ENCODE measurements around the gene KHDC3L.

The KHDC3L gene

GRCh38 chr6:73362358-73362757, at the start of gene KHDC3L:
Gene KHDC3L (plus strand): TSS chr6:73362658. CDS start chr6:73362730, 72 bp downstream.
- no peak within 1 kb of the TSS for H3K4me3 Mint-ChIP-seq
- ATAC-seq (ENCODE audit: low read depth) = no peak
- H3K4me1 Mint-ChIP-seq = no peaks in the 10 kb centered on the region
- H3K27ac Mint-ChIP-seq = no peak within 1 kb of the TSS
- no peaks in the 10 kb centered on the region for H3K36me3 Mint-ChIP-seq
- DNase-seq (ENCODE audit: low spot score in 2 of 2) = no peak
- peaks cover 8% of the 10 kb centered on the region for H3K27me3 Mint-ChIP-seq
- H3K9me3 Mint-ChIP-seq = no peaks in the 10 kb centered on the region

GRCh38 chr6:73314577-73315492, 47.6 kb upstream of the KHDC3L start:
- ATAC-seq (ENCODE audit: low read depth) (no peak), DNase-seq (ENCODE audit: low spot score in 2 of 2) (peak in 1 of 2 donors; percentile 14)
- H3K27ac Mint-ChIP-seq = no peak overlapping the region
- peaks cover 3% of the 10 kb centered on the region for H3K36me3 Mint-ChIP-seq
- H3K27me3 Mint-ChIP-seq = peaks cover 19% of the 10 kb centered on the region
- peaks cover 3% of the 10 kb centered on the region for H3K4me1 Mint-ChIP-seq
- H3K4me3 Mint-ChIP-seq = peak overlapping the region; percentile 29
- peaks cover 3% of the 10 kb centered on the region for H3K9me3 Mint-ChIP-seq

- no peaks in the 10 kb centered on the region for H3K4me1 Mint-ChIP-seq
- H3K9me3 Mint-ChIP-seq = no peaks in the 10 kb centered on the region
- ATAC-seq (ENCODE audit: low read depth) (no peak), DNase-seq (ENCODE audit: low spot score in 2 of 2) (no peak)
- no peak overlapping the region for H3K4me3 Mint-ChIP-seq
- peaks cover 2% of the 10 kb centered on the region for H3K27me3 Mint-ChIP-seq
- no peaks in the 10 kb centered on the region for H3K36me3 Mint-ChIP-seq
- H3K27ac Mint-ChIP-seq = no peak overlapping the region
Measured at GRCh38 chr6:73323323-73323722, 39.1 kb upstream of the KHDC3L start.

- DNase-seq (ENCODE audit: low spot score in 2 of 2) (no peak), ATAC-seq (ENCODE audit: low read depth) (no peak)
- no peaks in the 10 kb centered on the region for H3K4me1 Mint-ChIP-seq
- no peak overlapping the region for H3K4me3 Mint-ChIP-seq
- H3K27ac Mint-ChIP-seq = no peak overlapping the region
- H3K27me3 Mint-ChIP-seq = peaks cover 8% of the 10 kb centered on the region
- H3K9me3 Mint-ChIP-seq = no peaks in the 10 kb centered on the region
- H3K36me3 Mint-ChIP-seq = no peaks in the 10 kb centered on the region
Measured at GRCh38 chr6:73325656-73326055, 36.8 kb upstream of the KHDC3L start.

GRCh38 chr6:73328790-73329189, 33.7 kb upstream of the KHDC3L start:
- no peaks in the 10 kb centered on the region for H3K4me1 Mint-ChIP-seq
- peaks cover 8% of the 10 kb centered on the region for H3K27me3 Mint-ChIP-seq

GRCh38 chr6:73329201-73329600, 33.3 kb upstream of the KHDC3L start:
- no peak overlapping the region for H3K4me3 Mint-ChIP-seq
- H3K27me3 Mint-ChIP-seq = peaks cover 8% of the 10 kb centered on the region
- no peak for DNase-seq (ENCODE audit: low spot score in 2 of 2)
- no peaks in the 10 kb centered on the region for H3K9me3 Mint-ChIP-seq
- no peaks in the 10 kb centered on the region for H3K4me1 Mint-ChIP-seq
- H3K27ac Mint-ChIP-seq = no peak overlapping the region
- ATAC-seq (ENCODE audit: low read depth) = no peak
- no peaks in the 10 kb centered on the region for H3K36me3 Mint-ChIP-seq

More at GRCh38 chr6:73328790-73329189, 33.7 kb upstream of the KHDC3L start:
- H3K36me3 Mint-ChIP-seq = no peaks in the 10 kb centered on the region
- no peaks in the 10 kb centered on the region for H3K9me3 Mint-ChIP-seq
- no peak for ATAC-seq (ENCODE audit: low read depth)
- H3K4me3 Mint-ChIP-seq = no peak overlapping the region
- H3K27ac Mint-ChIP-seq = no peak overlapping the region
- DNase-seq (ENCODE audit: low spot score in 2 of 2) = no peak

- Mint-ChIP-seq H3K9me3 (no peaks in the 10 kb centered on the region), H3K36me3 (no peaks in the 10 kb centered on the region), H3K4me3 (no peak overlapping the region), H3K4me1 (peaks cover 2% of the 10 kb centered on the region), H3K27me3 (no peaks in the 10 kb centered on the region), H3K27ac (peak overlapping the region; percentile 58)
- ATAC-seq (ENCODE audit: low read depth) (no peak), DNase-seq (ENCODE audit: low spot score in 2 of 2) (no peak)
Measured at GRCh38 chr6:73339340-73339739, 23.1 kb upstream of the KHDC3L start.

- Mint-ChIP-seq H3K27ac (no peak overlapping the region), H3K36me3 (no peaks in the 10 kb centered on the region), H3K4me1 (peaks cover 2% of the 10 kb centered on the region), H3K9me3 (no peaks in the 10 kb centered on the region), H3K27me3 (no peaks in the 10 kb centered on the region), H3K4me3 (no peak overlapping the region)
- DNase-seq (ENCODE audit: low spot score in 2 of 2) = no peak
- no peak for ATAC-seq (ENCODE audit: low read depth)
Measured at GRCh38 chr6:73340048-73340447, 22.4 kb upstream of the KHDC3L start.

- Mint-ChIP-seq H3K27me3 (no peaks in the 10 kb centered on the region), H3K9me3 (no peaks in the 10 kb centered on the region), H3K27ac (no peak overlapping the region), H3K4me1 (peaks cover 2% of the 10 kb centered on the region), H3K36me3 (no peaks in the 10 kb centered on the region), H3K4me3 (no peak overlapping the region)
- no peak for ATAC-seq (ENCODE audit: low read depth)
- no peak for DNase-seq (ENCODE audit: low spot score in 2 of 2)
Measured at GRCh38 chr6:73341335-73341734, 21.1 kb upstream of the KHDC3L start.

GRCh38 chr6:73342174-73342573, 20.3 kb upstream of the KHDC3L start:
- Mint-ChIP-seq H3K36me3 (no peaks in the 10 kb centered on the region), H3K9me3 (no peaks in the 10 kb centered on the region), H3K4me1 (peaks cover 2% of the 10 kb centered on the region), H3K27ac (no peak overlapping the region), H3K27me3 (no peaks in the 10 kb centered on the region), H3K4me3 (no peak overlapping the region)
- DNase-seq (ENCODE audit: low spot score in 2 of 2) (no peak), ATAC-seq (ENCODE audit: low read depth) (no peak)

- H3K4me3 Mint-ChIP-seq = no peak overlapping the region
- H3K4me1 Mint-ChIP-seq = peaks cover 2% of the 10 kb centered on the region
- H3K9me3 Mint-ChIP-seq = no peaks in the 10 kb centered on the region
- no peak for DNase-seq (ENCODE audit: low spot score in 2 of 2)
- no peak for ATAC-seq (ENCODE audit: low read depth)
- H3K27ac Mint-ChIP-seq = no peak overlapping the region
- H3K27me3 Mint-ChIP-seq = peaks cover 3% of the 10 kb centered on the region
- no peaks in the 10 kb centered on the region for H3K36me3 Mint-ChIP-seq
Measured at GRCh38 chr6:73343164-73343563, 19.3 kb upstream of the KHDC3L start.

- DNase-seq (ENCODE audit: low spot score in 2 of 2) (no peak), ATAC-seq (ENCODE audit: low read depth) (no peak)
- Mint-ChIP-seq H3K4me3 (no peak overlapping the region), H3K27ac (no peak overlapping the region), H3K36me3 (no peaks in the 10 kb centered on the region), H3K4me1 (no peaks in the 10 kb centered on the region), H3K9me3 (no peaks in the 10 kb centered on the region), H3K27me3 (peaks cover 13% of the 10 kb centered on the region)
Measured at GRCh38 chr6:73348550-73349204, 13.8 kb upstream of the KHDC3L start.

- DNase-seq (ENCODE audit: low spot score in 2 of 2) (no peak), ATAC-seq (ENCODE audit: low read depth) (no peak)
- Mint-ChIP-seq H3K4me3 (no peak overlapping the region), H3K27me3 (peaks cover 13% of the 10 kb centered on the region), H3K9me3 (no peaks in the 10 kb centered on the region), H3K36me3 (no peaks in the 10 kb centered on the region), H3K4me1 (no peaks in the 10 kb centered on the region), H3K27ac (no peak overlapping the region)
Measured at GRCh38 chr6:73349311-73349710, 13.1 kb upstream of the KHDC3L start.
